Epithelial cell of prostate (primary cell): ENCODE data around the gene HARS2.
"Not testable (repeated sequence)": the region's sequence is repeated elsewhere in the genome, so short reads cannot be mapped to it uniquely, and the experiment has no call there.

Experiments
- DNase-seq: peaks from one replicate; pipeline ENCODE4 v3.0.0-alpha.2; 2011; ENCODE audit warnings: low read depth, low spot score
- H3K27ac ChIP-seq: fragments of 450-650 bp; 2 replicates; pipeline ENCODE4 v1.5.1; 2017; ENCODE audit warnings: mild to moderate bottlenecking

The HARS2 gene

GRCh38 chr5:140690941-140691924 is at the start of gene HARS2, which contains the start of gene HARS1:
Gene HARS2 (plus strand): TSS chr5:140691455. CDS start chr5:140691649, 194 bp downstream.
Gene HARS1 (minus strand): TSS chr5:140691370. CDS start chr5:140691304, 66 bp downstream.
- DNase-seq: peak; percentile 83
- H3K27ac ChIP-seq: peak within 1 kb of the TSS; percentile 90

- no peak overlapping the region for H3K27ac ChIP-seq
- DNase-seq: no peak
Measured at GRCh38 chr5:140641716-140642115, 49.5 kb upstream of the HARS2 start.

DNA sequence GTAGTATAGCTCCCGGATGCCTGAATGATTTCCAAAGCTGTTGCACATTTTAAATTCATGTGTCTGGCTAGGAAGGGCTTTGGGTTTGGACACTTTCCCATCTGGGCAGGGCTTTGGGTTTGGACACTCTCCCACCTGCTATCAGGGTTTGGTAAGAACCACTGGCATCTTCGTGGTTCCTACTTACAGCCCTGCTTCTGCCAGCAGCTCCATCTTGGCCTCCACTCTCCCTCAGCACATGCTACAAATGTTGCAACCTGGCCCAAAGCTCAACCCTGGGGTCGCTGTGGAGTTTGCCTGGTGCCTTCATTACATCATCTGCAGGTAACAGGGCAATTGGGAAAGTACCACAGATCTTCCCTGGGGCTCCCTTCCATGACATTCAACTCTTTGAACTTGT is 48.5 kb upstream of the HARS2 start:
- DNase-seq: no peak
- H3K27ac ChIP-seq: no peak overlapping the region

DNA sequence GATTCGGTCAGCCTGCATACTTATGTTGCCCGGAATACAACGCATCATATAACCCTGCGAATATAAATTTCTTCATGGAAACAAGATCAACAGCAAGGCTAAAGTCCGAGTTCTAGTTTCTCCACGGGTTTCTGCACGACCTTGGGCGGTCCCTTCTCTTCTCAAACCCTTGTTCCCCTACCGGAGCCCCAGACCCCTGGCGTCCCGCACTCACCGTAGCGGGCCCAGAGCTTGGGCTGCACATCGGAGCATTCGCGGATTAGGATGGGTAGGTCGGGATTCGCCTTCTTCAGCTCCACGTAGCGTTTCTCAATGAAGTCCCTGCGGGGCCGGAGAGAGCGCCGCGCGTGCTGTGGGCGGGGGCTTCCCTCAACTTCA is 44.2 kb upstream of the HARS2 start:
- peak overlapping the region; percentile 55 for H3K27ac ChIP-seq
- no peak for DNase-seq

GRCh38 chr5:140658870-140659269 is 32.4 kb upstream of the HARS2 start:
- no peak for DNase-seq
- H3K27ac ChIP-seq: no peak overlapping the region

DNA sequence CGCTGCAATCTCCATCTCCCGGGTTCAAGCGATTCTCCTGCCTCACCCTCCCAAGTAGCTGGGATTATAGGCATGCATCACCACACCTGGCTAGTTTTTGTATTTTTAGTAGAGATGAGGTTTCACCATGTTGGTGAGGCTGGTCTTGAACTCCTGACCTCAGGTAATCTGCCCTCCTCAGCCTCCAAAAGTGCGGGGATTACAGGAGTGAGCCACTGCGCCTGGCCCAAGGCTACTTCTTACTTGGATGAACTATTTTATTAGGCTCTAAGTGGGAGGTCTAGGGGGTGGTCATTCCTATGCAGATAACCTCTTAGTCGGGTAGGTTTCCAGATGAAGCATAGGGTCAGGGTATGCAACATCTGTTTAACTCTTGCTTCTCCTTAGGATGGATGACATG is 30.9 kb upstream of the HARS2 start:
- DNase-seq, H3K27ac ChIP-seq: not testable (repeated sequence)

- peak overlapping the region; percentile 92 for H3K27ac ChIP-seq
- DNase-seq: no peak
Measured at GRCh38 chr5:140664030-140664358, 27.3 kb upstream of the HARS2 start.

DNA sequence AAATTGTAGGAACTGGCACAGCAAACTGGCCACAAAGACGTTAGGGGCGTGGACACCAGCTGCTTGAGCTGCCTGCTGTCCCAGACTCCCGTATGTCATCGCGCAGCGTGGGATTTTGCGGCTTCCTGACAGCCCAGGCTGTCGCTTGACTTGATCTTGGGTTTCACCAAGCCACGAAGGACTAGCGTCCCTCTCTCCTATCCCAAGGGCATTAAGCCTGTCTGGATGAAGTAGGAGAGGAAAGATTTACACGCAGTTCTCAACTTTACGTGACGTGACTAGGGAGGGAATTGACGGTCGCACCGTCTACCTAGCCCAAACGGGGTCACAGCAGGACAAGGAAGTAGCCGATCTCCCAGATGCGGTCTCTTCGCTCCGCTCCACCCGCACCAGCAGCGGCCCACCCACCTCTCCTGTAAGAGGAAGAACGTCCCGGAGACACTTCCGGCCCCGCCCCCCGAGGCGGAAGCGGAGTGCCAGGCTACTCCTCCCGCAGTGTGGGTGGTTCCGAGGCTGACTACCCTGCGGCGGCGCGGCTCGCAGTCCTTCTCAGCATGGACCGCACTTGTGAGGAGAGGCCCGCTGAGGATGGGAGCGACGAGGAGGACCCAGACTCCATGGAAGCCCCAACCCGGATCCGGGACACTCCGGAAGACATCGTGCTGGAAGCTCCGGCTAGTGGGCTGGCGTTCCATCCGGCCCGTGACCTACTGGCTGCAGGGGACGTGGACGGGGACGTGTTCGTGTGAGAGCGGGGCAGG is 26.7 kb upstream of the HARS2 start, which contains the start of gene WDR55:
TSS of gene WDR55 (plus strand) at position 546 of the 761 bp plus-strand sequence. CDS start at position 555, 9 bp downstream.
- peak within 1 kb of the TSS; percentile 92 for H3K27ac ChIP-seq
- peak; percentile 77 for DNase-seq

DNA sequence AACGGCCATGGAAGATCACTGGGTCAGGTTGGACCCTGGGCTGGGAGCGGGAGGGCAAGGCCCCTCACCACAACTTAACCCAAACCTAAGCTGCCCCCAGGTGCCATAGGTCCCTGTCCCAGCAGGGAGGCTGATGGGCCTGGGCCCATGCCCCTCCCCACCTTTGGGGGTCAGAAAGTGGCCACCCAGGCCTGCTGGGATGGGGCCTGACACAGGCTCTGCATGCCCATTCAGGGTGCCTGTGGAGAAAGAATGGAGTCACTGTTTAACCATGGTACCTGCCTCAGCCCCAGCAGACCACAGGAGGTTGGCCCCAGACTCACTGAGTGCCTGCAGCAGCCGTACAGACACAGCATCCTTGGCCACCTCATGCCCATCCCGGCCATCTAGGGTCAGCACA is 20.2 kb upstream of the HARS2 start:
- not testable (repeated sequence) for DNase-seq, H3K27ac ChIP-seq

DNA sequence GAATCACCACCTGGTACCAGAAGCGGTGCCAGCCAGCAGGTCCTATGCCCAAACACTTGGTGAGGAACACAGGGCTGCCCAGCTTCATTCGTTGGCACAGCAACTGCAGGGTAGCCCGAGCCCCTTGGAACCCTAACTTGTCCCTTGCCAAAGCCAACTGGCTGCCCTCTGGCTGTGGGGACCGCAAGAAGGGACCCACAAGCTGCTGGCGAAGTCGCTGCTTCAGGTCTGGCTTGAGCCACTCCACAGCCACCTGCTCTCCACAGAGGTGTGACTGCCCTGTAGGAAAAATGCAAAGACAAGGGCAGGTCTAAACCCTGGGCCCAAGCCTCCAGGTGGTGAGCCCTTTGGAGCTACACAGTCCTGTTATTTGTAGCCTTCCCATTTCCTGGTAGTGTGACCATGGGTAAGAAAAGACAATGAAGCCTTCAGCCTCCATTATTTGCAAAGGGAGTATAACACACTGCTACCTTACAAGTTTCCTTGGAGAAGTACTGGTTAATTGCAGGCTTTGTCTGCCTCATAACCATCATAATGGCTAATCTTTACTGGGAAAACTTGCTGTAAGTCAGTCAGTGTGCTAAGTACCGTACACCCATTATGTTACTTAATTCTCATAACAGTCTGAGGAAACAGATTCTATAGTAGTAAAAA is 19.7 kb upstream of the HARS2 start:
- no peak for DNase-seq
- H3K27ac ChIP-seq: no peak overlapping the region

DNA sequence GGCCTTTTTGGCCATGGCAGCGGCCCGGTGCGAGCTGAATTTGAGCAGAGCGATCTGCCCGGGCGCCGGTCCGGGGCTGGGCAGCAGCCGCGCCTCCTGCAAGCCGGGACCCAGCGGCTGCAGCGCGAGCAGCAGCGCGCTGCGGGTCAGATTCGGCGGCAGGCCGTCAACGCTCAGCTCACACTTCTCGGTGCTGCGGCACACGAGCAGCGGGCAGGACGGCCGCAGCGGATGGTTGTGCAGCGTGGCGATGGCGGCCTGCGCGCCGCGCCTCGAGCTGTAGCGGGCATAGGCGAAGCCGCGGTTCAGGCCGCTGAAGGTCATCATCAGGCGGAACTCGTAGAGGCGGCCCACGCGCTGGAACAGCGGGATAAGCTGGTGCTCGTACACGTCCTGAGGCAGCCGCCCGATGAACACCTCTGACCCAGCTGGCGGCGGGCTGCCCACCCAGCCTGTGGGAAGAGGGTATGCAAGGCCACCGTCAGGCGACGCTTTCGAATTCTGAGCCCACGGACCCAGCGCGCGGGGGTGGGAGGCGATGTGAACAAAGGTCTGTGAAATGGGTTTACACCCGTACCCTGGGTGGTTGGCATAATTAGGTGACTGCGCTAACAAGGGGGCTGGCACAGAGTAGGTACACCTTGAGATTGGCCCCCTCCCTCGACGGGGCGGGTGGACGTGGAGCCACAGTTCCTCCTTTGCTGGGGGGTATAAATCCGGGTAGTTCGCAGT is 18.6 kb upstream of the HARS2 start:
- no peak for DNase-seq
- no peak overlapping the region for H3K27ac ChIP-seq

DNA sequence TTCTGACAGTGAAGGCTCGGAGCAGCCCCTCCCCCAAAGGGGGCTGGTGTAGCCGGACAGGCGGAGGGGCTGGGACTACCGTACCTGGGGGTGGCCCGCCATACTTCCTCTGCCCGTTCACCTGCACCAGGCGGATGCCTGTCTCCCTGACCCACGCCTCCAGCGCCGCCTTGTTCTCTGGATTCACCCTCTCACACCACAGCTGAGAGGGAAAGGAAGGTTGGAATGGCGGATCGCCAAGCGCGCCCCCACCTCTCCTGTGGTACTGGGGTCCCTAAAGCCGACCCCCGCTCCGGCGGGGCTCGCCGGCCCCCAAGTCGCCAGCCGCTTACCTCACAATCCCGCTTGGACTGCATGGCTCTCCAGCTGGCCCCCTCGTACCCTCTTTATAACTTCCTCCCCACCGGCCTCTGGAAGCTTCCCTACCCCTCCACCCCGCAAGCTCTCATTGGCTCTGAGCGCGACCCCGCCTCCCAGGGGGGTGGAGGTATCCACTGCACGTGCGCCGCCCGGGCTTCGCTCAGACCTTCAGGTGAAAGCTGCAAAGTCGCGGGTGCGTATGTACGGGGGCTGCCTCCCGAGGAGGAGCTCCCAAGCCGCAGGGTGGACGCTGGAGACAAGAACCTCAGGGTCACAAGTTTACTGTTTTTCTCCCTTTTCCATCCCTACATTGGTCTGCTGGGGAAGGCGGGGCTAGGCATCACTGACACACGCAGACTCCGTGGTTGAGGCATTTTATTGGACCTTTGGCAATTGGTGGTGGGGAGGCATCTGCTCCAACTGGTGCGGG is 17.9 kb upstream of the HARS2 start, which contains the start of gene DND1:
TSS of gene DND1 (minus strand) at position 390 of the 790 bp plus-strand sequence. CDS start at position 356, 34 bp downstream.
- no peak within 1 kb of the TSS for H3K27ac ChIP-seq
- no peak for DNase-seq

- no peak overlapping the region for H3K27ac ChIP-seq
- DNase-seq: no peak
Measured at GRCh38 chr5:140674211-140674610, 17.0 kb upstream of the HARS2 start.

DNA sequence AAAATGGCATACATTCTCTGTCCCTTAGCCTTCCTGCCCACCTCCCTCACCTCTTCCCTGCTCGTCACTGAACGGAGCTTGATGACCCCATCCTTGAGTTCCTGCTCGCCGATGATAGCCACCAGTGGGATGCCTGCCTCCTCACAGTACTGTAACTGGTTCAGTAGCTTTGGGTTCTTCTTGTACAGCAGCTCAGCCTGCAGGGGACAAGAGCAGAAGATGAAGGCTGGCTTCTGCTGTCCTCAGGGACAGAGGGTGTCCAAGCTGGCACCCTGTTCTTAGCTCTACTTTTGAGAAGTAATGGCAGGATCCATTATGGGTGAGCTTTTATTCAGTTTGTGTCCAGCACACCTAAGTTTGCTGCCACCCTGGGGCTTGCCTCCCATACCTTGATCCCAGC is 16.6 kb upstream of the HARS2 start:
- DNase-seq: no peak
- no peak overlapping the region for H3K27ac ChIP-seq

GRCh38 chr5:140677947-140678346 is 13.3 kb upstream of the HARS2 start:
- DNase-seq: no peak
- no peak overlapping the region for H3K27ac ChIP-seq

DNA sequence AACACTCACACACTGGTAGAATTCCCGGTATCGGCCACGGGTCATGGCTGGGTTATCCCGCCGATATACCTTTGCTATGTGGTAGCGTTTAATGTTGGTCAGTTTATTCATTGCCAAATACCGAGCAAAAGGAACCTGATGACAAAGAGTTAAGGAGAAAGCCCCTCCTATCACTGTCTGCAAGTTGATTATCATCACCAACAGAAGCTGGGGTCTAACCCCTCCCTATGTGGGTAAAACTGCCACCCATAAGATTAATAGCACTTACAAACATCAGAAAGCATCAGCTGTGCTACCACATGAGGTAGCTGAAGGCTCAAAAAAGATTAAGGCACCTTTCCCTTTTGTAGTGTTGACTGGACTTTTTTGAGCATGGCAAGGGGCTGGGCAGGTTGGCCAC is 12.3 kb upstream of the HARS2 start:
- no peak overlapping the region for H3K27ac ChIP-seq
- no peak for DNase-seq

DNA sequence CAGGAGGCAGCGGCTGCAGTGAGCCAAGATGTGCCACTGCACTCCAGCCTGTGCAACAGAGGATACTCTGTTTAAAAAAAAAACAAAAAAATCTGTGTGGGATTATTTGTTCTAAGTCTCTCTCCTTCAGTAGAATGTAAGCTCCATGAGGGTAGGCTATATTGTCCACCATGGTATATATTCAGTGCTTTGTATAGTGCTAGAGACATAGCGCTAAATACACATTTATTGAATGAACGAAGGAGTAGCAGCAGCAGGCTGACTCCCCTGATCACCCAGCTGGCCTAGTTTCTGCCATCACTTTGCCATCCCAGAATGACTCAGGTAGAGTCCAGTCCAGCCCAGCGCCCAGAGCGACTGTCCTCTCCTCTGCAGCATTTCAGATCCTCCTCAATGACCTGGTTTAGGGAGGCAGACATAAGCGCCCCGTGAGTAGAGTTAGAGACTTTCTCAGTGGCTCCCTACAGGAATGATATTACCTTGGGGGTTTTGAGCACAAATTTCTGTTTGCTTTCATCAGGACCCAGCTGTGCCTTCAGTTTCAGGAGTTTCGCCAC is 801 bp upstream of the HARS2 start:
- H3K27ac ChIP-seq: peak overlapping the region; percentile 90
- DNase-seq: no peak

DNA sequence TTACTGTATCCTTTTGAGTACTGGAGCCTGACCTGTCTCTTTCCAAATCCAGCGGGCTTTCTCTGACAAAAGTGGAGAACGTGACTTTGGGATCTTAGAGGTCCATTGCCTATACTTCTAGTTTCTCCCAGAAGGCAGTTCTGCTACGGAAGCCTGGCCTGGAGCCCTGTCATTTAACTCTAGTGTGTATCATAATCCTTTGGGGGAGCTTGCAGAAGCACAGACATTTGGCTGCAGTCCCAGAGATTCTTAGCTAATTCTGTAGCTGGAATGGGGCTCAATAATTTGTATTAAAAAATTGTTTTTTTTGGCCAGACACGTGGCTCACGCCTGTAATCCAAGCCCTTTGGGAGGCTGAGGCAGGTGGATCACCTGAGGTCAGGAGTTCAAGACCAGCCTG is 3.0 kb downstream of the HARS2 start:
- H3K27ac ChIP-seq: no peak overlapping the region
- DNase-seq: no peak
